Measurements from ENCODE around the gene AKR1B15.
A peak's percentile ranks its signal among the peaks of the same experiment; 100 is the strongest.
"Not testable (repeated sequence)": the region's sequence is repeated elsewhere in the genome, so short reads cannot be mapped to it uniquely, and the experiment has no call there.

The AKR1B15 gene

GRCh38 chr7:134563398-134563749 lies 14.5 kb downstream of the AKR1B15 start:
- not testable (repeated sequence) for DNase-seq (ENCODE audit: low read depth)

DNA sequence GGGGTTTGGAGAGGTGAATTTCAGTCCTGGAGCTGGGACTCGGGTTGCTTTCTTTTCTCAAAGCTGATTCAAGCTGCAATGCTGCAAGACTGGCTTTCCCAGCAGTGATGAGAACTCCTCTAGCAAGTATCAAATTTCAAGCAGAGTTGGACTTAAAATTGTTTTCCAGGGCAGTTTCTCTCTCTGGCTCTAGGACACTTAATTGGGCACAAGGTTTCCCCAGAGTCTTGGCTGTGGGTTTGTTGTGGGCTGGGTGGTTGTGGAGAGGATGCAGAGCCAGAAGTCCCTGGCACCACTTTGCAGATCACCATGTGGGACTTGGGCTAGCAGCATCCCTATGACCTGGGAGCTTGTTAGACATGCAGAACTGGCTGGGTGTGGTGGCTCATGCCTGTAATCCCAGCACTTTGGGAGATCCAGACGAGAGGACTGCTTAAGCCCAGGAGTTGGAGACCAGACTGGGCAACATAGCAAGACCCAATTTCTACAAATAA lies 16.8 kb downstream of the AKR1B15 start:
- DNase-seq (ENCODE audit: low read depth) = no peak

- no peak for DNase-seq (ENCODE audit: low read depth)
These were observed 18.5 kb downstream of the AKR1B15 start for GRCh38 chr7:134567368-134567767.

- DNase-seq (ENCODE audit: low read depth) = not testable (repeated sequence)
These were observed 21.1 kb downstream of the AKR1B15 start for GRCh38 chr7:134569962-134570361.

DNA sequence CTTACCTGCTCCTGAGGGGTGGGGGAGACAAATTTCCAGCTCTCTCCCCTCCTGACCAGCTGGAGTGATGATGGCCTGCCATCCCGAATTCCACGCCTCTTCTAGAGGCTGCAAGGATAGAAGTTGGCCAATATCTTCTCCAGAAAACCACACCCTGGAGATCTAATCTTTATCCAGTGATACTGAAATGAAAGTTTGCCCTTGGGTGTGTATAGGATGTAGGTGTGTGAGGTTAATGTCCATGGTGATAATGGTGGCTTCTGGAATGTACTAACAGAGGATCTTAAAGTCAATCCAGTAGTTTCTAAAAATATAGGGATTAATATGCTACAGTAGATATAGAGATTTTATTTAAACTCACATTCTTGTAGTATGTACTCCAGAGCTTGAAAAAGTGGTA lies 22.2 kb downstream of the AKR1B15 start:
- no peak for DNase-seq (ENCODE audit: low read depth)

DNA sequence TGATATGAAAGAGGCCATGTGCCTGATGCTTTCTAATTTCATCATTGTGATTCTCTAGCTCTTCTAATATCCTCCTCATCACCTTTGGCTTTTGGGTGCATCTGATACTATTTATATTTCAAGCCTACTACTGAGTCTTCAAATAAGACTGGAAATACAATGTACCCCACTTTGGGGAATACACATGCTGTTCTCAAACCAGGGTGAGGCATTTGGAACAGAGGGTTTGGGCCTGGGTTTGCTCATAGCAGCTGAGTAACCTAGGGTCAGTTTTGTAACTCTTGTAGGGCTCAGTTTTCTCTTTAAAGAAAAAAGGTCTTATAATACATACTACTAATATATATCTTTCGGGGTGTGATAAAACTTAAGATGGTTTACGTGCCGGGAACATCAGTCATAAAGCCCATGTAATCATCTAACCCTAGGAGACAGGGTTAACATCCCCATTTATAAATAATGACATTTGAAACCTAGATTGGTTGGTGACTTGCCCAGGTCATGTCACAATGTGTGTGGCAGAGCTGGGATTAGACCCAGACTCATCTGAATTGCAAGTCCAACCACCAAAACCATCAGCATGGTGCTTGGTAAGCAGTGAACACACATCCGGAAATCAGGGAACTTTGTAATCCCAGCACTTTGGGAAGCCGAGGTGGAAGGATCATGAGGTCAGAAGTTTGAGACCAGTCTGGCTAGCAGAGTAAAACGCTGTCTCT lies 23.0 kb downstream of the AKR1B15 start:
- no peak for DNase-seq (ENCODE audit: low read depth)

GRCh38 chr7:134574322-134574721 lies 25.4 kb downstream of the AKR1B15 start:
- DNase-seq (ENCODE audit: low read depth) = no peak

DNA sequence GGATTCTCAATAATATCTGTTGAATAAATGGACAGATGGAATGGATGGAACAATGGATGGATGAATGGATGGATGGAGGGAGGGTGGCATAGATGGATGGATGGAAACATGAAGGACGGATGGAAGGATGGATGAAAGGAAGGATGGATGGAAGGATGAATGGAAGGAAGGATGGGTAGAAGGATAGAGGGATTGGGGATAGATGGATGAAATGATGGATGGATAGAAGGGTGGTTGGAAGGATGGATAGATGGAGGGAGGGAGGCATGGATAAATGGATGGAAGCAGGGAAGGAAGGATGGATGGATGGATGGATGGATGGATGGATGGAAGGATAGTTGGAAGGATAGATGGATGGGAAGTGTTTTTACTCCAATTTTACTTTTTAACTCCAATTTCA lies 35.4 kb downstream of the AKR1B15 start:
- DNase-seq (ENCODE audit: low read depth) = no peak

DNA sequence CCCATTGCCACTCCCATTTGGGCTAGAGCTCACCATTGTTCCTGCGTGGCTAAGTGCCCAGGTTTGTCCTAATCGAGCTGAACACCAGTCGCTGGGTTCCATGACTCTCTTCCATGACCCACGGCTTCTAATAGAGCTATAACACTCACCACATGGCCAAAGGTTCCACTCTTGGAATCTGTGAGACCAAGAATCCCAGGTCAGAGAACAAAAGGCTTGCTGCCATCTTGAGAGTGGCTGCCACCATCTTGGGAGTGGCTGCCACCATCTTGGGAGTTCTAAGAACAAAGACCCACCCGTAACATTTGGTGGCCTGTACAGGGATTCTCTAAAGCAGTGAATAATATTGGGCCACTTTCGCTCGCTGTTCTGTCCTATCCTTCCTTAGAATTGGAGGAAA lies 37.0 kb downstream of the AKR1B15 start:
- no peak for DNase-seq (ENCODE audit: low read depth)

- no peak for DNase-seq (ENCODE audit: low read depth)
These were observed 38.8 kb downstream of the AKR1B15 start for GRCh38 chr7:134587750-134588149.

- no peak for DNase-seq (ENCODE audit: low read depth)
These were observed 40.6 kb downstream of the AKR1B15 start for GRCh38 chr7:134589491-134589941.

DNA sequence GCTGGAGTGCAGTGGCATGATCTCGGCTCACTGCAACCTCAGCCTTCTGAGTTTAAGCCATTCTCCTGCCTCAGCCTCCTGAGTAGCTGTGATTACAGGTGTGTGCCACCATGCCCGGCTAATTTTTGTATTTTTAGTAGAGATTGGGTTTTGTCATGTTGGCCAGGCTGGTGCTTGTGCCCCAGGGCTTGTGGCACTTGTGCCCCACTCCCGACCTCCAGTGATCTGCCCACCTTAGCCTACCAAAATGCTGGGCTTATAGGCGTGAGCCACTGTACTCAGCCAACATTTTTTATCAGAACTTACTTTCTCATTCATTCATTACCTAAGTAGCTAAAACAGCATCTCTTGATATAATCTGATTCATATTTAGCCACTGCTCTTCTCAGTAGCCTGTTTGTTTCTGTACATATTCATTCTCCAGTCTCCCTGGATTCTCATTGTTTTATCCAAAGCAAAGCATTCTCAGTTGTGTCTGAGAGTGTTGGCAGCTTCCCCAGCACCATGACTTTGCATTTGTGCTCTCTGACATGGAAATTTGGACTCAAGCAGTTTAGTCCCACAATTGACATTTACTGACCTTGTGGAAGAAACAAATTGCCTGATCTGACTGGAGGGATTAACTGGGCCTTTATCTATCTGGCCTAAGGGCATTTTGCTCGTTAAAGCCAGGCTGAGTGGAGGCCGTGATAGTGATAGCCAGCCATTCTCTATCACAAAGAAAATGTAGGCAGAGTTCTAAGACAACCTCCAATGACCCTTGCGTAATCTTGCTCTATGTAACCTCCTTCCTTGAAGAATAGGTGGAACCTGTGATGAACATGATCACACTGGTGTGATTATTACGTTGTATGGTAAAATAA lies 44.9 kb downstream of the AKR1B15 start:
- no peak for DNase-seq (ENCODE audit: low read depth)

- DNase-seq (ENCODE audit: low read depth) = no peak
These were observed 46.0 kb downstream of the AKR1B15 start for GRCh38 chr7:134594877-134595276.

- no peak for DNase-seq (ENCODE audit: low read depth)
These were observed 50.5 kb downstream of the AKR1B15 start for GRCh38 chr7:134599371-134599770.

DNA sequence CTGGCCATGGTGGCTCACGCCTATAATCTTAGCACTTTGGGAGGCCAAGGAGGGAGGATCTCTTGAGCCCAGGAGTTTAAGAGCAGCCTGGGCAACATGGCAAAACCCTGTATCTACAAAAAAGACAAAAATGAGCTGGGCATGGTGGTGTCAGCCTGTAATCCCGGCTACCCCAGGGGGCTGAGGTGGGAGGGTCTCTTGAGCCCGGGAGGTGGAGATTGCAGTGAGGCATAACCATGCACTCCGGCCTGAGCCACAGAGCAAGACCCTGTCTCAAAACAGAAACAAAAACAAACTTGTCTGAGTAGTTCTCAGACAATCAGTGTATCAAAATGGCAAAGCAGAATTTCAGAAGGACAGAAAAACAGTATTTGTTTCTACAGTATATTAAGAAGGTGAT lies 52.5 kb downstream of the AKR1B15 start:
- no peak for DNase-seq (ENCODE audit: low read depth)

DNA sequence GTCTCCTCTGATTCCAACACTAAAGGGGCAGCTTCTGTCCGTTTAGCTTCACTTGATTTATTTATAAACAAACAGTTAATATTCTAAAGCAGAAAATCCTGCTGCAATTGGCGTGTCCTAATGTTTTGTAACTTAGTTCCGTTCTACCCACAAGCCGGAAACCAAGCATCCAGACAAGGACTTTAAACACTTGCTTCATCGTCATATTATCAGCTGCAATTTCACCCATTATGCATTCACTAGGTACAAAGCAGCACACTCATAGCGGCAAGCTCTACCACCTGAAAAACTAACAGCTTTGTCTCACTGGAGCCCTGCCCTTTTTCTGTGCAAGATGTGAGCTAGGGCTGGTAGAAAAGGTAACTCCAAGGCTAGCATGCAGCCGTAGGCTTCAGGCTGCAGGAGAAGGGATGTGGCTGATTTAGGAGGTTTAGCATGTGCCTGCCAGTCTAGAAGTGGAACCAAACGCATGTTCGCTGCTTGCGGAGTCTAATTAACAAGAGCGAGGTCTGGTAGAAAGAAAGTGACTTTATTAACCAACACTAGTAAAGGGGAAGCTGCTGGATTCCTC lies 54.1 kb downstream of the AKR1B15 start:
- no peak for DNase-seq (ENCODE audit: low read depth)

GRCh38 chr7:134605978-134606923 lies 57.3 kb downstream of the AKR1B15 start:
- DNase-seq (ENCODE audit: low read depth) = peak; percentile 33

- DNase-seq (ENCODE audit: low read depth) = no peak
These were observed 62.8 kb downstream of the AKR1B15 start for GRCh38 chr7:134611611-134612151.

DNA sequence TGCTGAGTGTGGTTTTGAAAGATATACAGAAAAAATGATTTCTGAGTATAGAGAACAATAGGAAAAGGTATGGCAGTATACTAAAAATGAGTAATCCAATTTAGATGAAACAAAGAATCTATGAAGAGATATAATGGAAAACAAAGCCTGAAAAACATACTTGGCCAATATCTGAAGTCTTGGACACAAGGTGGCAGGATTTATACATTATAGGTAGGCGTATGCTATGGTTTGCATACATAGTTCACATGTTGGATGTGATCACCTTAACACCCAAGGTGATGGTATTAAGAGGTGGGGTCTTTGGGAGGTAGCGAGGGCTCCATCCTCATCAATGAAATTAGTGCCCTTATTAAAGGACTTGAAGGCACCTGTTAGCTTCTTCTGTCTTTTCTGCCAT lies 63.3 kb downstream of the AKR1B15 start:
- no peak for DNase-seq (ENCODE audit: low read depth)

DNA sequence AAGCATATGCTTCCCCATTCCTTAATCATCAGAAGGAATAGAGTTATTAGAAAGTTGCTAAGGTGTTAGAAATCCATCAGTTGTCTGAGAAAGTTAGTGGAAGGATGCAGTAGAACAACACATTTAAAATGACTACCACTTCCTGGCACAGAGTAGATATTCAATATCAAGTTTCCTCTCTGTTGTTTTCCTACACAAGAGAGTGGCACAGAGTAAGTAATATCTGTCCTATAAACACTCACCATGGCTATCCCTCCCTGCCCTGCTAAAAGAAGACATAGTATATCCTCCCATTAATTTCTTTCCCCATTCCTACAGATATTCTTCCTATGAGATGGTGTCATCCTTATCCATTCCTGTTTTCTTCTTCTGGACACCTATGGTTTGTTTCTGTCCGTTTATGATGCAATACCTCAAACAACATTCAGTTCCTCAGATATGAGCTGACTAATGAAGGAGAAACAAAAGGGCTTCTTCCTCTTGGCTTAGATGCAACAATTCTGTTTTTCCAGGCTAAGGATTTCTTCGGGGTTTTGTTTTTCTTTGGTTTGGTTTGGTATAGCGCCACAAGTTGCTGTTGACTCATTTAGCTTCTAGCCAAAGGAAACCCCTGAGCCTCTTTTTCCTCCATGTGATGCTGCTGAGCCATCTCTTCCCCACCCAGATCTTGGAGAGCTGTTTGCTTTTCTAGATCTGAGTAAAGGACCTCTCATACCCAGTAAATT lies 64.9 kb downstream of the AKR1B15 start:
- no peak for DNase-seq (ENCODE audit: low read depth)

- DNase-seq (ENCODE audit: low read depth) = no peak
These were observed 67.7 kb downstream of the AKR1B15 start for GRCh38 chr7:134616611-134617010.

Data from activated T-helper 9 cell treated with anti-CD3 and anti-CD28 coated beads, Interleukin-2, amount 50 U/mL, for 16 hours (primary cell).